Left lung (tissue), 10 donors: ENCODE data around the gene C6orf62. TPM values are rescaled to one million over a fixed set of nuclear protein-coding genes. Genes with fewer than 3 reads are reported as not detected.

Experiments used
- ATAC-seq: fragments of 200-7000 bp; cut with Tn5 transposase; one replicate; pipeline ENCODE4 v1.9.1; 2020; ENCODE audit warnings: moderate library complexity
- DNase-seq, 4 donors: peaks; one replicate each; pipeline ENCODE4 v3.0.0-alpha.2; 2013 to 2020
- H3K27ac ChIP-seq, 2 donors: fragments of 200-600 bp; sonication (generic) in 1 of 2; one replicate each; pipeline versions ENCODE4 v1.5.0 to v1.8.0; 2020 to 2021
- H3K27me3 ChIP-seq, 2 donors: fragments of 200-600 bp; sonication (generic) in 1 of 2; one replicate each; pipeline versions ENCODE4 v1.5.0 to v1.8.0; 2020 to 2021
- H3K36me3 ChIP-seq, 2 donors: fragments of 200-600 bp; sonication (generic) in 1 of 2; one replicate each; pipeline versions ENCODE4 v1.5.0 to v1.8.0; 2020 to 2021
- H3K4me1 ChIP-seq, 2 donors: fragments of 200-600 bp; one replicate each; pipeline ENCODE4 v1.8.0; 2021
- H3K4me3 ChIP-seq, 2 donors: fragments of 200-600 bp; sonication (generic) in 1 of 2; one replicate each; pipeline versions ENCODE4 v1.5.0 to v1.8.0; 2020 to 2021; ENCODE audit warnings: mild to moderate bottlenecking in 1 of 2
- H3K9me3 ChIP-seq, 2 donors: fragments of 200-600 bp; sonication (generic) in 1 of 2; one replicate each; pipeline versions ENCODE4 v1.5.0 to v1.8.0; 2020 to 2021
- CTCF ChIP-seq, 2 donors: fragments of 200-600 bp; sonication (generic) in 1 of 2; IDR thresholded peaks; one replicate each; pipeline versions ENCODE4 v1.5.0 to v1.8.0; 2021; ENCODE audit warnings: antibody characterized with exemption in 2 of 2
- intact Hi-C, 2 donors: fragments of 100-400 bp; cut with DNase I; formaldehyde crosslinking; loops; one replicate each; pipeline versions ENCODE4 v1.11.2 to v1.14.2; 2022
- polyA plus RNA-seq, 6 donors: library from polyadenylated mRNA; unstranded; fragments of 120-200 nt; gene quantifications; one replicate each; pipeline ENCODE4 v1.2.1, GENCODE V29; 2013; ENCODE audit not compliant: insufficient read length in 6 of 6
- total RNA-seq, 2 donors: library from RNA; stranded (reverse); fragmentation: NEBNext Ultra II Directional; extraction: Animal tissue kit (Norgen Biotek cat#: 25700); gene quantifications; one replicate each; pipeline ENCODE4 v1.2.1, GENCODE V29; 2021
- donor health status: DM: no; HTN: yes; CAD: no.
- donor health status: DM: no; HTN: no; CAD: no.

C6orf62 gene
- total and polyA plus RNA-seq, 8 donors: 115 to 151 (median 135) TPM

- H3K27me3 ChIP-seq: no peaks in the 10 kb centered on the region
- H3K9me3 ChIP-seq: no peaks in the 10 kb centered on the region
- peaks cover 3 to 23% of the 10 kb centered on the region in 2 donors for H3K4me1 ChIP-seq
- ATAC-seq (peak; percentile 88), DNase-seq (no peak)
- H3K36me3 ChIP-seq: peaks cover 0 to 31% of the 10 kb centered on the region in 2 donors
- peak overlapping the region; percentile 60 to 65 for H3K27ac ChIP-seq
- no peak overlapping the region for H3K4me3 ChIP-seq
- no peak for TF ChIP-seq CTCF (IDR thresholded peaks at IDR 0.05)
- intact Hi-C loops: no loop called here
These were observed 60.1 kb downstream of the C6orf62 start for GRCh38 chr6:24658573-24659560.

GRCh38 chr6:24655215-24655614 lies 63.7 kb downstream of the C6orf62 start:
- Histone ChIP-seq H3K27me3 (no peaks in the 10 kb centered on the region), H3K27ac (no peak overlapping the region), H3K4me3 (no peak overlapping the region), H3K4me1 (peaks cover 3 to 20% of the 10 kb centered on the region in 2 donors), H3K36me3 (peaks cover 0 to 50% of the 10 kb centered on the region in 2 donors), H3K9me3 (no peaks in the 10 kb centered on the region)
- ATAC-seq: no peak
- TF ChIP-seq CTCF (IDR thresholded peaks at IDR 0.05): no peak
- intact Hi-C loops: no loop called here
- DNase-seq: no peak

Other genes with a start within 250 kb of the C6orf62 start
- gene GPLD1, start 229.6 kb downstream of the C6orf62 start, total RNA-seq: 1 to 10 TPM; 1.7 to 2.7 TPM
- gene GPLD1, start 229.6 kb downstream of the C6orf62 start, polyA plus RNA-seq: 1 to 10 TPM; 2.3 to 3.8 (median 3.1) TPM
- gene ALDH5A1, start 224.2 kb downstream of the C6orf62 start, total RNA-seq: 10 to 100 TPM; 10.4 to 21.8 TPM
- 10 to 100 TPM in 5 of 6 donors, 1 to 10 TPM in 1; 9.7 to 14.7 (median 12.4) TPM for gene ALDH5A1, start 224.2 kb downstream of the C6orf62 start, polyA plus RNA-seq
- 1 to 10 TPM in 1 of 2 donors, under 1 TPM in 1; 0.96 to 1.5 TPM for gene KIAA0319, start 73.0 kb downstream of the C6orf62 start, total RNA-seq
- under 1 TPM; 0.10 to 0.61 (median 0.49) TPM for gene KIAA0319, start 73.0 kb downstream of the C6orf62 start, polyA plus RNA-seq
- gene TDP2, start 52.3 kb downstream of the C6orf62 start, total RNA-seq: 10 to 100 TPM; 33.9 to 49.0 TPM
- 10 to 100 TPM; 44.1 to 60.1 (median 49.2) TPM for gene TDP2, start 52.3 kb downstream of the C6orf62 start, polyA plus RNA-seq
- 10 to 100 TPM; 23.6 to 24.4 TPM for gene ACOT13, start 52.1 kb downstream of the C6orf62 start, total RNA-seq
- 10 to 100 TPM; 23.3 to 25.2 (median 24.6) TPM for gene ACOT13, start 52.1 kb downstream of the C6orf62 start, polyA plus RNA-seq
- gene GMNN, start 55.8 kb upstream of the C6orf62 start, total RNA-seq: 10 to 100 TPM; 19.6 to 25.0 TPM
- 10 to 100 TPM; 33.5 to 44.3 (median 38.7) TPM for gene GMNN, start 55.8 kb upstream of the C6orf62 start, polyA plus RNA-seq
- gene ARMH2, start 79.8 kb upstream of the C6orf62 start, total RNA-seq: under 1 TPM in 1 of 2 donors, not detected in 1; 0.50 TPM
- under 1 TPM in 2 of 6 donors, not detected in 4; 0.40 to 0.72 TPM for gene ARMH2, start 79.8 kb upstream of the C6orf62 start, polyA plus RNA-seq
- 10 to 100 TPM; 18.7 to 56.8 TPM for gene RIPOR2, start 216.8 kb upstream of the C6orf62 start, total RNA-seq
- 1 to 10 TPM; 3.9 to 6.3 (median 5.5) TPM for gene RIPOR2, start 216.8 kb upstream of the C6orf62 start, polyA plus RNA-seq